ENCODE data around the gene PISD.

The PISD gene

GRCh38 chr22:31611061-31611760, 50.8 kb downstream of the PISD start:
- no peaks in the 10 kb centered on the region for H3K27me3 ChIP-seq (ENCODE audit: control insufficient read depth in 2 of 2, insufficient read depth in 2 of 2, low read length in 2 of 2)
- no peaks in the 10 kb centered on the region for H3K9me3 ChIP-seq (ENCODE audit: control insufficient read depth in 2 of 2, low read length in 2 of 2)
- no peak overlapping the region for H3K9ac ChIP-seq (ENCODE audit: low read depth in 1 of 2, low read length in 2 of 2)
- peaks cover 0 to 3% of the 10 kb centered on the region in 2 donors for H3K4me1 ChIP-seq (ENCODE audit: control insufficient read depth in 2 of 2, insufficient read depth in 2 of 2, low read length in 2 of 2)
- H3K36me3 ChIP-seq (ENCODE audit: control insufficient read depth in 2 of 2, insufficient read depth in 2 of 2, low read length in 2 of 2) = peaks cover 12 to 18% of the 10 kb centered on the region in 2 donors
- H3K27ac ChIP-seq (ENCODE audit: low read depth in 2 of 2, low read length in 2 of 2) = no peak overlapping the region
- H3K4me3 ChIP-seq (ENCODE audit: low read length in 2 of 2) = no peak overlapping the region

GRCh38 chr22:31610611-31611010, 51.4 kb downstream of the PISD start:
- peaks cover 12 to 19% of the 10 kb centered on the region in 2 donors for H3K36me3 ChIP-seq (ENCODE audit: control insufficient read depth in 2 of 2, insufficient read depth in 2 of 2, low read length in 2 of 2)
- H3K4me3 ChIP-seq (ENCODE audit: low read length in 2 of 2) = no peak overlapping the region
- no peaks in the 10 kb centered on the region for H3K27me3 ChIP-seq (ENCODE audit: control insufficient read depth in 2 of 2, insufficient read depth in 2 of 2, low read length in 2 of 2)
- no peaks in the 10 kb centered on the region for H3K4me1 ChIP-seq (ENCODE audit: control insufficient read depth in 2 of 2, insufficient read depth in 2 of 2, low read length in 2 of 2)
- no peak overlapping the region for H3K27ac ChIP-seq (ENCODE audit: low read depth in 2 of 2, low read length in 2 of 2)
- no peak overlapping the region for H3K9ac ChIP-seq (ENCODE audit: low read depth in 1 of 2, low read length in 2 of 2)
- H3K9me3 ChIP-seq (ENCODE audit: control insufficient read depth in 2 of 2, low read length in 2 of 2) = no peaks in the 10 kb centered on the region

GRCh38 chr22:31609716-31610115, 52.3 kb downstream of the PISD start:
- Histone ChIP-seq H3K27ac (ENCODE audit: low read depth in 2 of 2, low read length in 2 of 2) (no peak overlapping the region), H3K9ac (ENCODE audit: low read depth in 1 of 2, low read length in 2 of 2) (no peak overlapping the region), H3K27me3 (ENCODE audit: control insufficient read depth in 2 of 2, insufficient read depth in 2 of 2, low read length in 2 of 2) (no peaks in the 10 kb centered on the region), H3K4me3 (ENCODE audit: low read length in 2 of 2) (no peak overlapping the region), H3K36me3 (ENCODE audit: control insufficient read depth in 2 of 2, insufficient read depth in 2 of 2, low read length in 2 of 2) (peaks cover 12 to 22% of the 10 kb centered on the region in 2 donors), H3K4me1 (ENCODE audit: control insufficient read depth in 2 of 2, insufficient read depth in 2 of 2, low read length in 2 of 2) (no peaks in the 10 kb centered on the region), H3K9me3 (ENCODE audit: control insufficient read depth in 2 of 2, low read length in 2 of 2) (no peaks in the 10 kb centered on the region)

GRCh38 chr22:31607696-31608095, 54.3 kb downstream of the PISD start:
- no peaks in the 10 kb centered on the region for H3K27me3 ChIP-seq (ENCODE audit: control insufficient read depth in 2 of 2, insufficient read depth in 2 of 2, low read length in 2 of 2)
- H3K9ac ChIP-seq (ENCODE audit: low read depth in 1 of 2, low read length in 2 of 2) = no peak overlapping the region
- no peaks in the 10 kb centered on the region for H3K4me1 ChIP-seq (ENCODE audit: control insufficient read depth in 2 of 2, insufficient read depth in 2 of 2, low read length in 2 of 2)
- peaks cover 14 to 27% of the 10 kb centered on the region in 2 donors for H3K36me3 ChIP-seq (ENCODE audit: control insufficient read depth in 2 of 2, insufficient read depth in 2 of 2, low read length in 2 of 2)
- no peaks in the 10 kb centered on the region for H3K9me3 ChIP-seq (ENCODE audit: control insufficient read depth in 2 of 2, low read length in 2 of 2)
- H3K4me3 ChIP-seq (ENCODE audit: low read length in 2 of 2) = no peak overlapping the region
- H3K27ac ChIP-seq (ENCODE audit: low read depth in 2 of 2, low read length in 2 of 2) = no peak overlapping the region

- H3K4me1 ChIP-seq (ENCODE audit: control insufficient read depth in 2 of 2, insufficient read depth in 2 of 2, low read length in 2 of 2) = no peaks in the 10 kb centered on the region
- H3K9ac ChIP-seq (ENCODE audit: low read depth in 1 of 2, low read length in 2 of 2) = no peak overlapping the region
- no peak overlapping the region for H3K27ac ChIP-seq (ENCODE audit: low read depth in 2 of 2, low read length in 2 of 2)
- H3K27me3 ChIP-seq (ENCODE audit: control insufficient read depth in 2 of 2, insufficient read depth in 2 of 2, low read length in 2 of 2) = no peaks in the 10 kb centered on the region
- no peak overlapping the region for H3K4me3 ChIP-seq (ENCODE audit: low read length in 2 of 2)
- H3K36me3 ChIP-seq (ENCODE audit: control insufficient read depth in 2 of 2, insufficient read depth in 2 of 2, low read length in 2 of 2) = peaks cover 9 to 20% of the 10 kb centered on the region in 2 donors
- no peaks in the 10 kb centered on the region for H3K9me3 ChIP-seq (ENCODE audit: control insufficient read depth in 2 of 2, low read length in 2 of 2)
Measured at GRCh38 chr22:31605851-31606585, 56.0 kb downstream of the PISD start.

GRCh38 chr22:31604746-31605705, 57.0 kb downstream of the PISD start:
- Histone ChIP-seq H3K36me3 (ENCODE audit: control insufficient read depth in 2 of 2, insufficient read depth in 2 of 2, low read length in 2 of 2) (peaks cover 5 to 20% of the 10 kb centered on the region in 2 donors), H3K27me3 (ENCODE audit: control insufficient read depth in 2 of 2, insufficient read depth in 2 of 2, low read length in 2 of 2) (no peaks in the 10 kb centered on the region), H3K9me3 (ENCODE audit: control insufficient read depth in 2 of 2, low read length in 2 of 2) (no peaks in the 10 kb centered on the region), H3K4me3 (ENCODE audit: low read length in 2 of 2) (no peak overlapping the region), H3K4me1 (ENCODE audit: control insufficient read depth in 2 of 2, insufficient read depth in 2 of 2, low read length in 2 of 2) (no peaks in the 10 kb centered on the region), H3K9ac (ENCODE audit: low read depth in 1 of 2, low read length in 2 of 2) (no peak overlapping the region), H3K27ac (ENCODE audit: low read depth in 2 of 2, low read length in 2 of 2) (no peak overlapping the region)

GRCh38 chr22:31604137-31604705, 57.8 kb downstream of the PISD start:
- Histone ChIP-seq H3K4me1 (ENCODE audit: control insufficient read depth in 2 of 2, insufficient read depth in 2 of 2, low read length in 2 of 2) (no peaks in the 10 kb centered on the region), H3K27me3 (ENCODE audit: control insufficient read depth in 2 of 2, insufficient read depth in 2 of 2, low read length in 2 of 2) (no peaks in the 10 kb centered on the region), H3K36me3 (ENCODE audit: control insufficient read depth in 2 of 2, insufficient read depth in 2 of 2, low read length in 2 of 2) (peaks cover 5 to 17% of the 10 kb centered on the region in 2 donors), H3K4me3 (ENCODE audit: low read length in 2 of 2) (no peak overlapping the region), H3K9me3 (ENCODE audit: control insufficient read depth in 2 of 2, low read length in 2 of 2) (no peaks in the 10 kb centered on the region), H3K27ac (ENCODE audit: low read depth in 2 of 2, low read length in 2 of 2) (no peak overlapping the region), H3K9ac (ENCODE audit: low read depth in 1 of 2, low read length in 2 of 2) (no peak overlapping the region)

GRCh38 chr22:31603574-31603973, 58.4 kb downstream of the PISD start:
- no peak overlapping the region for H3K27ac ChIP-seq (ENCODE audit: low read depth in 2 of 2, low read length in 2 of 2)
- no peak overlapping the region for H3K4me3 ChIP-seq (ENCODE audit: low read length in 2 of 2)
- no peaks in the 10 kb centered on the region for H3K27me3 ChIP-seq (ENCODE audit: control insufficient read depth in 2 of 2, insufficient read depth in 2 of 2, low read length in 2 of 2)
- H3K36me3 ChIP-seq (ENCODE audit: control insufficient read depth in 2 of 2, insufficient read depth in 2 of 2, low read length in 2 of 2) = peaks cover 5 to 17% of the 10 kb centered on the region in 2 donors
- H3K9ac ChIP-seq (ENCODE audit: low read depth in 1 of 2, low read length in 2 of 2) = no peak overlapping the region
- H3K4me1 ChIP-seq (ENCODE audit: control insufficient read depth in 2 of 2, insufficient read depth in 2 of 2, low read length in 2 of 2) = no peaks in the 10 kb centered on the region
- no peaks in the 10 kb centered on the region for H3K9me3 ChIP-seq (ENCODE audit: control insufficient read depth in 2 of 2, low read length in 2 of 2)

GRCh38 chr22:31603081-31603525, 58.9 kb downstream of the PISD start:
- Histone ChIP-seq H3K36me3 (ENCODE audit: control insufficient read depth in 2 of 2, insufficient read depth in 2 of 2, low read length in 2 of 2) (peaks cover 5 to 15% of the 10 kb centered on the region in 2 donors), H3K27me3 (ENCODE audit: control insufficient read depth in 2 of 2, insufficient read depth in 2 of 2, low read length in 2 of 2) (no peaks in the 10 kb centered on the region), H3K9me3 (ENCODE audit: control insufficient read depth in 2 of 2, low read length in 2 of 2) (no peaks in the 10 kb centered on the region), H3K4me1 (ENCODE audit: control insufficient read depth in 2 of 2, insufficient read depth in 2 of 2, low read length in 2 of 2) (no peaks in the 10 kb centered on the region), H3K4me3 (ENCODE audit: low read length in 2 of 2) (no peak overlapping the region), H3K9ac (ENCODE audit: low read depth in 1 of 2, low read length in 2 of 2) (no peak overlapping the region), H3K27ac (ENCODE audit: low read depth in 2 of 2, low read length in 2 of 2) (no peak overlapping the region)

Measured in mucosa of rectum (tissue), 2 donors.